ENCODE results near the gene XYLT1.

XYLT1 gene

GRCh38 chr16:17357307-17358062, 113.3 kb downstream of the XYLT1 start:
- Histone ChIP-seq H3K4me3 (ENCODE audit: low read length) (no peak overlapping the region), H3K9ac (ENCODE audit: low read length) (no peak overlapping the region), H3K4me1 (ENCODE audit: control insufficient read depth, low read depth, low read length) (peaks cover 7% of the 10 kb centered on the region), H3K27ac (ENCODE audit: low read length) (no peak overlapping the region), H3K27me3 (ENCODE audit: control insufficient read depth, insufficient read depth, low read length) (no peaks in the 10 kb centered on the region), H3K36me3 (ENCODE audit: control insufficient read depth, low read depth, low read length) (no peaks in the 10 kb centered on the region), H3K9me3 (ENCODE audit: control insufficient read depth, low read depth, low read length) (no peaks in the 10 kb centered on the region)

- Histone ChIP-seq H3K9me3 (ENCODE audit: control insufficient read depth, low read depth, low read length) (no peaks in the 10 kb centered on the region), H3K27me3 (ENCODE audit: control insufficient read depth, insufficient read depth, low read length) (no peaks in the 10 kb centered on the region), H3K36me3 (ENCODE audit: control insufficient read depth, low read depth, low read length) (no peaks in the 10 kb centered on the region), H3K9ac (ENCODE audit: low read length) (no peak overlapping the region), H3K4me1 (ENCODE audit: control insufficient read depth, low read depth, low read length) (peaks cover 7% of the 10 kb centered on the region), H3K27ac (ENCODE audit: low read length) (no peak overlapping the region), H3K4me3 (ENCODE audit: low read length) (no peak overlapping the region)
Measured at GRCh38 chr16:17356243-17356933, 114.4 kb downstream of the XYLT1 start.

- H3K4me3 ChIP-seq (ENCODE audit: low read length) = no peak overlapping the region
- H3K36me3 ChIP-seq (ENCODE audit: control insufficient read depth, low read depth, low read length) = no peaks in the 10 kb centered on the region
- no peaks in the 10 kb centered on the region for H3K9me3 ChIP-seq (ENCODE audit: control insufficient read depth, low read depth, low read length)
- no peak overlapping the region for H3K9ac ChIP-seq (ENCODE audit: low read length)
- H3K4me1 ChIP-seq (ENCODE audit: control insufficient read depth, low read depth, low read length) = peaks cover 7% of the 10 kb centered on the region
- H3K27ac ChIP-seq (ENCODE audit: low read length) = no peak overlapping the region
- no peaks in the 10 kb centered on the region for H3K27me3 ChIP-seq (ENCODE audit: control insufficient read depth, insufficient read depth, low read length)
Measured at GRCh38 chr16:17354685-17355084, 116.1 kb downstream of the XYLT1 start.

GRCh38 chr16:17354141-17354601, 116.6 kb downstream of the XYLT1 start:
- H3K27me3 ChIP-seq (ENCODE audit: control insufficient read depth, insufficient read depth, low read length) = no peaks in the 10 kb centered on the region
- no peaks in the 10 kb centered on the region for H3K36me3 ChIP-seq (ENCODE audit: control insufficient read depth, low read depth, low read length)
- no peak overlapping the region for H3K27ac ChIP-seq (ENCODE audit: low read length)
- H3K4me3 ChIP-seq (ENCODE audit: low read length) = no peak overlapping the region
- H3K9ac ChIP-seq (ENCODE audit: low read length) = no peak overlapping the region
- peaks cover 3% of the 10 kb centered on the region for H3K4me1 ChIP-seq (ENCODE audit: control insufficient read depth, low read depth, low read length)
- H3K9me3 ChIP-seq (ENCODE audit: control insufficient read depth, low read depth, low read length) = no peaks in the 10 kb centered on the region

GRCh38 chr16:17353561-17353960, 117.2 kb downstream of the XYLT1 start:
- no peaks in the 10 kb centered on the region for H3K27me3 ChIP-seq (ENCODE audit: control insufficient read depth, insufficient read depth, low read length)
- no peaks in the 10 kb centered on the region for H3K4me1 ChIP-seq (ENCODE audit: control insufficient read depth, low read depth, low read length)
- H3K27ac ChIP-seq (ENCODE audit: low read length) = no peak overlapping the region
- H3K9me3 ChIP-seq (ENCODE audit: control insufficient read depth, low read depth, low read length) = no peaks in the 10 kb centered on the region
- H3K36me3 ChIP-seq (ENCODE audit: control insufficient read depth, low read depth, low read length) = no peaks in the 10 kb centered on the region
- no peak overlapping the region for H3K4me3 ChIP-seq (ENCODE audit: low read length)
- no peak overlapping the region for H3K9ac ChIP-seq (ENCODE audit: low read length)

GRCh38 chr16:17351441-17352035, 119.2 kb downstream of the XYLT1 start:
- Histone ChIP-seq H3K9ac (ENCODE audit: low read length) (no peak overlapping the region), H3K4me3 (ENCODE audit: low read length) (no peak overlapping the region), H3K9me3 (ENCODE audit: control insufficient read depth, low read depth, low read length) (no peaks in the 10 kb centered on the region), H3K27me3 (ENCODE audit: control insufficient read depth, insufficient read depth, low read length) (no peaks in the 10 kb centered on the region), H3K36me3 (ENCODE audit: control insufficient read depth, low read depth, low read length) (no peaks in the 10 kb centered on the region), H3K4me1 (ENCODE audit: control insufficient read depth, low read depth, low read length) (no peaks in the 10 kb centered on the region), H3K27ac (ENCODE audit: low read length) (no peak overlapping the region)

- Histone ChIP-seq H3K9ac (ENCODE audit: low read length) (no peak overlapping the region), H3K4me1 (ENCODE audit: control insufficient read depth, low read depth, low read length) (no peaks in the 10 kb centered on the region), H3K27ac (ENCODE audit: low read length) (no peak overlapping the region), H3K4me3 (ENCODE audit: low read length) (no peak overlapping the region), H3K36me3 (ENCODE audit: control insufficient read depth, low read depth, low read length) (no peaks in the 10 kb centered on the region), H3K9me3 (ENCODE audit: control insufficient read depth, low read depth, low read length) (no peaks in the 10 kb centered on the region), H3K27me3 (ENCODE audit: control insufficient read depth, insufficient read depth, low read length) (no peaks in the 10 kb centered on the region)
Measured at GRCh38 chr16:17350207-17350606, 120.6 kb downstream of the XYLT1 start.

GRCh38 chr16:17348826-17349225, 121.9 kb downstream of the XYLT1 start:
- Histone ChIP-seq H3K9me3 (ENCODE audit: control insufficient read depth, low read depth, low read length) (no peaks in the 10 kb centered on the region), H3K36me3 (ENCODE audit: control insufficient read depth, low read depth, low read length) (no peaks in the 10 kb centered on the region), H3K9ac (ENCODE audit: low read length) (no peak overlapping the region), H3K4me1 (ENCODE audit: control insufficient read depth, low read depth, low read length) (no peaks in the 10 kb centered on the region), H3K4me3 (ENCODE audit: low read length) (no peak overlapping the region), H3K27me3 (ENCODE audit: control insufficient read depth, insufficient read depth, low read length) (no peaks in the 10 kb centered on the region), H3K27ac (ENCODE audit: low read length) (no peak overlapping the region)

GRCh38 chr16:17348042-17348783, 122.5 kb downstream of the XYLT1 start:
- H3K4me1 ChIP-seq (ENCODE audit: control insufficient read depth, low read depth, low read length) = no peaks in the 10 kb centered on the region
- H3K9me3 ChIP-seq (ENCODE audit: control insufficient read depth, low read depth, low read length) = no peaks in the 10 kb centered on the region
- H3K27me3 ChIP-seq (ENCODE audit: control insufficient read depth, insufficient read depth, low read length) = no peaks in the 10 kb centered on the region
- H3K27ac ChIP-seq (ENCODE audit: low read length) = no peak overlapping the region
- H3K9ac ChIP-seq (ENCODE audit: low read length) = no peak overlapping the region
- no peaks in the 10 kb centered on the region for H3K36me3 ChIP-seq (ENCODE audit: control insufficient read depth, low read depth, low read length)
- no peak overlapping the region for H3K4me3 ChIP-seq (ENCODE audit: low read length)

- H3K9me3 ChIP-seq (ENCODE audit: control insufficient read depth, low read depth, low read length) = no peaks in the 10 kb centered on the region
- H3K4me3 ChIP-seq (ENCODE audit: low read length) = no peak overlapping the region
- no peak overlapping the region for H3K9ac ChIP-seq (ENCODE audit: low read length)
- H3K36me3 ChIP-seq (ENCODE audit: control insufficient read depth, low read depth, low read length) = no peaks in the 10 kb centered on the region
- H3K4me1 ChIP-seq (ENCODE audit: control insufficient read depth, low read depth, low read length) = no peaks in the 10 kb centered on the region
- H3K27me3 ChIP-seq (ENCODE audit: control insufficient read depth, insufficient read depth, low read length) = no peaks in the 10 kb centered on the region
- no peak overlapping the region for H3K27ac ChIP-seq (ENCODE audit: low read length)
Measured at GRCh38 chr16:17347624-17348023, 123.1 kb downstream of the XYLT1 start.

Data from iPS-18a (cell line).